Stimulated activated memory B cell treated with anti-CD40 and anti-IgM and Interleukin-4, amounts not matched to agents 10 μg/mL and 1 μg/mL and 100 μg/mL, for 72 hours (primary cell): ENCODE results near the gene LPIN3.
A peak's percentile ranks its signal among the peaks of the same experiment; 100 is the strongest.

Experiments
- ATAC-seq: fragments of 150-1000 bp; cut with Tn5 transposase; 2 replicates; pipeline ENCODE4 v1.10.0; 2021
- H3K27ac Mint-ChIP-seq: one replicate; pipeline ENCODE4 v1.8.0; 2022; ENCODE audit warnings: mild to moderate bottlenecking, mixed read lengths
- H3K27me3 Mint-ChIP-seq: one replicate; pipeline ENCODE4 v1.8.0; 2022; ENCODE audit warnings: mixed read lengths
- H3K36me3 Mint-ChIP-seq: one replicate; pipeline ENCODE4 v1.8.0; 2022; ENCODE audit warnings: mixed read lengths
- H3K4me1 Mint-ChIP-seq: one replicate; pipeline ENCODE4 v1.8.0; 2022; ENCODE audit warnings: mixed read lengths
- H3K4me3 Mint-ChIP-seq: one replicate; pipeline ENCODE4 v1.8.0; 2022; ENCODE audit warnings: mild to moderate bottlenecking, moderate library complexity, mixed read lengths
- H3K9me3 Mint-ChIP-seq: one replicate; pipeline ENCODE4 v1.8.0; 2022; ENCODE audit warnings: mixed read lengths

The LPIN3 gene

DNA sequence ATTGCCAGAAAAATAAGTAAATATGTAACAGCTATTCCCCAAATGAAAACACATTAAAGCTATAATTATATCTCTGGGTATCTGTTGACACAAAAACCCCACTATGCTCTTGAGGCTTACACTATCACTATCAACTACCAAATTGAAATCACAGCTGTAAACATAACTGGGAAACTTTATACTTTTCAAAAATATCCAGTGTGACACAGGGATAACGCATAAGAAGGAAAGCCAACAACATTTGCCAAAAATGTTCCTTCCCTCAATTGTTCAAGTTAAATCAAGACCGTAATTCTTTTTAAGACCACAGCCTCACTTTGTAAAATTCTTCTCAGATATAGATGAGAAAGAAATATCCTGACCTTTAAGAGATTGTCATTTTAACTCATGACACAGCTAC, 26.2 kb upstream of the LPIN3 start:
- Mint-ChIP-seq H3K4me3 (no peak overlapping the region), H3K9me3 (no peaks in the 10 kb centered on the region), H3K36me3 (no peaks in the 10 kb centered on the region), H3K27ac (no peak overlapping the region), H3K27me3 (no peaks in the 10 kb centered on the region), H3K4me1 (peaks cover 24% of the 10 kb centered on the region)
- ATAC-seq = no peak

DNA sequence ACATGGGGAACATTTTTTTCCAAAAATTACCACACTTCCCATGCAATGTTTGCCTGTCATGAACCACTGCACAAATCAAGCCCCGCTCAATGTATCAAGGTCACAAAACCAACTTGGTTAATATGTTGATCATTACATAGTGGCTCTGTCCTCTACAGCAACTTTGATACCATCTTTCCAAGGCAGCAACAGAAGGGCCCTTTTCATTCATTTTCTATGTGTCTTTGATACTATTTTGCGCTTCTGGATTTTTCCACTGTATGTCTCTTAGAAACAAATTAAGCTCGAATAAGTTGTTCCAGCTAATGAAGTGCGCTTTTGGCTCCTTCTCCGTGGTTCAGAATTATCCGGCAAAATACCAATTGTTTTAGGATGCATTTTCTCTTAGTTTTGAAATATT, 24.6 kb upstream of the LPIN3 start:
- ATAC-seq = no peak
- Mint-ChIP-seq H3K27ac (peak overlapping the region; percentile 85), H3K36me3 (no peaks in the 10 kb centered on the region), H3K4me1 (peaks cover 17% of the 10 kb centered on the region), H3K27me3 (no peaks in the 10 kb centered on the region), H3K4me3 (peak overlapping the region; percentile 93), H3K9me3 (no peaks in the 10 kb centered on the region)

DNA sequence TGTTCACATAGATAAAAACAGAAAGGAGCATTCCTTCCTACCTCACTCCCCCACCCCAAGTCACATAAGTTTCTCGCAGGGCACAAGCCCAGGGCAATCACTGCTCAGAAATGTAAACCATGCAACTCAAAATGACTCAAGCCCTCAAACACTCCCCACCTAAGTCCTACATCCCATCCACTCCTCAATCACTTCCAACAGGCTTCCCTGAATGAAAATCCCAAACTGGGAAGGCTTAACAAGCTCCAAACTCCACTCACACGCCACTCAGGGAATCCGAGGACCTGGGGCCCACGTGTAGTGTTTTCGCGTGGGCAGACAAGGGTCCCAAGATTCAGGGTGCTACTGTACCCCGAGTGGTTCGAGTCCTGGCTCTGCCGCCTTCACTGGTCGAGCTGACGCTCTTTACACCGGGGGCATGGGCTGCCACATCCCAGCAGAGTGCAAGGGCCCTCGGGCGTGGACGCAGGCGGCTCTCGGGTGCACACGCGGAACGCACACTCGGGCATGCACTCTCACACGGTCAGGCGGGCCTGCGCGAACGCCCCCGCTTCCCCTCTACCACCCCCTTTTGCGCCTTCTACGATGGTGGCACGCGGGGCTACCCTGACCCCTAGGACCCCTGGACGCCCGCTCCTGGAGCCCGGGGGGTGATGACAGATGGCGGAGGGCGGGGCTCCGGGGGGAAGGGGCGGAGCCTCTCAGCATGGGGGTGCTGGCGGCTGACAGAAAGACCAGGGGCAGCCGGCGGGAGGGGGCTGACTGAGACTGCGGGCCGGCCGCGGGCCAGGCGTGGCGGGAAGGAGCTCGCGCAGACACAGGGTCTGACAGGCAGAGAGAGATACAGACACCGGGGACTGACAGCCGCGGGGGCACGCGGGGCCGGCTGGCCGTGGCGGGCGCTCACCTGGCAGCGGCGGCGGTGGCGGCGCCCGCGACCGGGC, 23.7 kb upstream of the LPIN3 start:
- H3K36me3 Mint-ChIP-seq = no peaks in the 10 kb centered on the region
- H3K9me3 Mint-ChIP-seq = no peaks in the 10 kb centered on the region
- H3K27me3 Mint-ChIP-seq = no peaks in the 10 kb centered on the region
- peaks cover 17% of the 10 kb centered on the region for H3K4me1 Mint-ChIP-seq
- ATAC-seq = peak; percentile 84
- peak overlapping the region; percentile 85 for H3K27ac Mint-ChIP-seq
- H3K4me3 Mint-ChIP-seq = peak overlapping the region; percentile 93

DNA sequence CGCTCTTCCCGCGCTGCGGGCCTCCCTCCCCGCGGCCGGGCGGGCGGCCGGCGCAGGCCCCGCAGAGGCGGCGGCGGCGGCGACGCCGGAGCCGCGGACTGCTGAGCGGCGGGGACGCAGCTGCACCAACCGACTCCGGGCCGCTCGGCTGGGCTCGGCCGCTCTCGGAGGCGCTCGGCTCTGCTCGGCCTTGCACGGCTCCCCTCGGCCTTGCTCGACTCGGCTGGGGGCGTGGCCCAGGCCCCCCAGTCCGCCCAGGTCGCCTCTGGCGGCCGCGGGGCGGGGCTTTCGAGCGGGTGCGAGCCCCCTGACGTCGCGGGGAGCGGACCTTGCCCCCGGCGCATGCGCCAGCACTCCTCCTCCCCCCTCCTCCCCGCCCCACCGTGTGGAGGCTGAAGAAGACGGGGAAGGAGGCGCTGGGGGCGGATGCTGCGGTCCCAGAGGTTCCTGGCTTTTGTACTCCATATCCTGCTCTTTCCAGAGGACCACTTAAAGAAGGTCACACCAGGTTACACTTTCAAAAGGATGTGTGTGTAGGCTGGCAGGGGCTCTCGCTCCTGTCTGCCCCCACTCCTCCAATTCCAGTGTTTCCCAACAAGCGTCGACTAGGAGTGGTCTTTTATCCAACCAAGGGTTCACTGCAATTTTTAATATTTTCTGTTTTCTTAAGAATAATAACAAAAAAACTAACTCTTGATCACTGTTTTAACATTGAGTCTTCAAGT, 22.9 kb upstream of the LPIN3 start, which contains the start of gene ZHX3:
TSS of gene ZHX3 (minus strand) at position 186 of the 725 bp plus-strand sequence. CDS start 112,815 bp downstream, outside the sequence.
- no peaks in the 10 kb centered on the region for H3K27me3 Mint-ChIP-seq
- peak within 1 kb of the TSS; percentile 93 for H3K4me3 Mint-ChIP-seq
- H3K4me1 Mint-ChIP-seq = peaks cover 17% of the 10 kb centered on the region
- H3K27ac Mint-ChIP-seq = peak within 1 kb of the TSS; percentile 85
- peak; percentile 99 for ATAC-seq
- H3K9me3 Mint-ChIP-seq = no peaks in the 10 kb centered on the region
- no peaks in the 10 kb centered on the region for H3K36me3 Mint-ChIP-seq

GRCh38 chr20:41318271-41318649, 22.4 kb upstream of the LPIN3 start:
- Mint-ChIP-seq H3K36me3 (no peaks in the 10 kb centered on the region), H3K27me3 (no peaks in the 10 kb centered on the region), H3K4me3 (peak overlapping the region; percentile 63), H3K9me3 (no peaks in the 10 kb centered on the region), H3K27ac (peak overlapping the region; percentile 38), H3K4me1 (peaks cover 17% of the 10 kb centered on the region)
- ATAC-seq = no peak

GRCh38 chr20:41320441-41320840, 20.2 kb upstream of the LPIN3 start:
- no peaks in the 10 kb centered on the region for H3K9me3 Mint-ChIP-seq
- no peaks in the 10 kb centered on the region for H3K27me3 Mint-ChIP-seq
- peaks cover 17% of the 10 kb centered on the region for H3K4me1 Mint-ChIP-seq
- no peak overlapping the region for H3K27ac Mint-ChIP-seq
- H3K4me3 Mint-ChIP-seq = no peak overlapping the region
- no peaks in the 10 kb centered on the region for H3K36me3 Mint-ChIP-seq
- ATAC-seq = no peak

GRCh38 chr20:41320976-41321375, 19.6 kb upstream of the LPIN3 start:
- ATAC-seq = no peak
- H3K27ac Mint-ChIP-seq = no peak overlapping the region
- no peaks in the 10 kb centered on the region for H3K36me3 Mint-ChIP-seq
- H3K4me3 Mint-ChIP-seq = no peak overlapping the region
- no peaks in the 10 kb centered on the region for H3K27me3 Mint-ChIP-seq
- H3K9me3 Mint-ChIP-seq = no peaks in the 10 kb centered on the region
- H3K4me1 Mint-ChIP-seq = peaks cover 16% of the 10 kb centered on the region

- ATAC-seq = no peak
- Mint-ChIP-seq H3K36me3 (no peaks in the 10 kb centered on the region), H3K4me1 (peaks cover 10% of the 10 kb centered on the region), H3K4me3 (no peak overlapping the region), H3K27me3 (no peaks in the 10 kb centered on the region), H3K27ac (no peak overlapping the region), H3K9me3 (no peaks in the 10 kb centered on the region)
Observed at GRCh38 chr20:41327178-41327577, 13.4 kb upstream of the LPIN3 start.

- H3K27ac Mint-ChIP-seq = peak overlapping the region; percentile 25
- H3K9me3 Mint-ChIP-seq = no peaks in the 10 kb centered on the region
- H3K4me1 Mint-ChIP-seq = peaks cover 10% of the 10 kb centered on the region
- no peaks in the 10 kb centered on the region for H3K27me3 Mint-ChIP-seq
- no peaks in the 10 kb centered on the region for H3K36me3 Mint-ChIP-seq
- ATAC-seq = peak; percentile 91
- H3K4me3 Mint-ChIP-seq = no peak overlapping the region
Observed at GRCh38 chr20:41329435-41330342, 10.9 kb upstream of the LPIN3 start.

DNA sequence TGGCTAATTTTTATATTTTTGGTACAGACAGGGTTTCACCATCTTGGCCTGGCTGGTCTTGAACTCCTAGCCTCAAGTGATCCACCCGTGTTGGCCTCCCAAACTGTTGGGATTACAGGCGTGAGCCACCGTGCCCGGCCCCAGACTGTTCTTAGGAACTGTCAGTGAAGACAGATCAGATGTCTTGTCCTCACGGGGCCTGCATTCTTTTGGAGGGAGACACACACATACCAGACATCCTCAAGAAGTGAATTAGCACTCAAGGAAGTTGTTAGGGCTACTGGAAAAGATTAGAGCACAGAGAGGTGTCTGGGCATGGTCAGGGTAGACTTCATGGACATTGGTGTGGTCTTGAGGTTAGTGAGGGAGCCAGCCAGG, 10.3 kb upstream of the LPIN3 start:
- no peaks in the 10 kb centered on the region for H3K36me3 Mint-ChIP-seq
- no peak overlapping the region for H3K4me3 Mint-ChIP-seq
- H3K27ac Mint-ChIP-seq = no peak overlapping the region
- ATAC-seq = no peak
- no peaks in the 10 kb centered on the region for H3K9me3 Mint-ChIP-seq
- peaks cover 10% of the 10 kb centered on the region for H3K4me1 Mint-ChIP-seq
- no peaks in the 10 kb centered on the region for H3K27me3 Mint-ChIP-seq

DNA sequence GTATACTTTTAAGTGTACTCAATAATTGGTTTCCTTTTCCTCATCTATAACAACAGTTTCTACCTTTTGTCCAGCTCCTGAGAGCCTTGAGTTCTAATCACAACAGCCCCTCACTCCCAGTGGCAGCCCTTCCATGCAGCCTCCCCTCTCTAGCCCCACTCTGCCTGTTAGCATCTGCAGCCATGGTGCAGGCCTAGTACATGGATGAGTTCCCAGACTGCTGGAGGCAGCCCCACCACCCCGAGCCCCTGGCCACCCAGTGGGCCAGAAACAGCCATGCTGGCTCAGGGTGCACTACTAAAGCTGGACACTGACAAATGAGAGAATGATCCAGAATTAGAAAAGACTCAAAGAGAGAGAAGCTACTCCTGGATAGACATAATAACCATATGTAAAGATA, 9.7 kb upstream of the LPIN3 start:
- no peaks in the 10 kb centered on the region for H3K27me3 Mint-ChIP-seq
- no peak for ATAC-seq
- no peak overlapping the region for H3K27ac Mint-ChIP-seq
- H3K4me1 Mint-ChIP-seq = peaks cover 10% of the 10 kb centered on the region
- H3K36me3 Mint-ChIP-seq = no peaks in the 10 kb centered on the region
- no peak overlapping the region for H3K4me3 Mint-ChIP-seq
- H3K9me3 Mint-ChIP-seq = no peaks in the 10 kb centered on the region

DNA sequence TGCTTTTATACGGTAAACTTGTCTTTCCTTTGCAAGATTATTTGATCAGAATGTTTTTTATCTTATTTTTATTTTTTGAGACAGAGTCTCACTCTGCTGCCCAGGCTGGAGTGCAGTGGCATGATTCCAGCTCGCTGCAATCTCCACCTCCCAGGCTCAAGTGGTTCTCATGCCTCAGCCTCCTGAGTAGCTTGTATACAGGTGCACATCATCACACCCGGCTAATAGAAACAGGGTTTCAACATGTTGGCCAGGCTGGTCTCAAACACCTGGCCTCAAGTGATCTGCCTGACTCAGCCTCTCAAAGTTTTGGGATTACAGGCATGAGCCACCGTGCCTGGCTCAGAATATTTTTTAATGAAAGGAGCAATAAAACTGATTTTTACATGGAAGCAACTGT, 8.9 kb upstream of the LPIN3 start:
- Mint-ChIP-seq H3K9me3 (no peaks in the 10 kb centered on the region), H3K4me3 (no peak overlapping the region), H3K27me3 (no peaks in the 10 kb centered on the region), H3K4me1 (peaks cover 10% of the 10 kb centered on the region), H3K36me3 (no peaks in the 10 kb centered on the region), H3K27ac (no peak overlapping the region)
- no peak for ATAC-seq

- H3K4me3 Mint-ChIP-seq = no peak overlapping the region
- no peaks in the 10 kb centered on the region for H3K9me3 Mint-ChIP-seq
- H3K27me3 Mint-ChIP-seq = no peaks in the 10 kb centered on the region
- H3K36me3 Mint-ChIP-seq = no peaks in the 10 kb centered on the region
- no peak overlapping the region for H3K27ac Mint-ChIP-seq
- peaks cover 10% of the 10 kb centered on the region for H3K4me1 Mint-ChIP-seq
- no peak for ATAC-seq
Observed at GRCh38 chr20:41334036-41334435, 6.6 kb upstream of the LPIN3 start.

DNA sequence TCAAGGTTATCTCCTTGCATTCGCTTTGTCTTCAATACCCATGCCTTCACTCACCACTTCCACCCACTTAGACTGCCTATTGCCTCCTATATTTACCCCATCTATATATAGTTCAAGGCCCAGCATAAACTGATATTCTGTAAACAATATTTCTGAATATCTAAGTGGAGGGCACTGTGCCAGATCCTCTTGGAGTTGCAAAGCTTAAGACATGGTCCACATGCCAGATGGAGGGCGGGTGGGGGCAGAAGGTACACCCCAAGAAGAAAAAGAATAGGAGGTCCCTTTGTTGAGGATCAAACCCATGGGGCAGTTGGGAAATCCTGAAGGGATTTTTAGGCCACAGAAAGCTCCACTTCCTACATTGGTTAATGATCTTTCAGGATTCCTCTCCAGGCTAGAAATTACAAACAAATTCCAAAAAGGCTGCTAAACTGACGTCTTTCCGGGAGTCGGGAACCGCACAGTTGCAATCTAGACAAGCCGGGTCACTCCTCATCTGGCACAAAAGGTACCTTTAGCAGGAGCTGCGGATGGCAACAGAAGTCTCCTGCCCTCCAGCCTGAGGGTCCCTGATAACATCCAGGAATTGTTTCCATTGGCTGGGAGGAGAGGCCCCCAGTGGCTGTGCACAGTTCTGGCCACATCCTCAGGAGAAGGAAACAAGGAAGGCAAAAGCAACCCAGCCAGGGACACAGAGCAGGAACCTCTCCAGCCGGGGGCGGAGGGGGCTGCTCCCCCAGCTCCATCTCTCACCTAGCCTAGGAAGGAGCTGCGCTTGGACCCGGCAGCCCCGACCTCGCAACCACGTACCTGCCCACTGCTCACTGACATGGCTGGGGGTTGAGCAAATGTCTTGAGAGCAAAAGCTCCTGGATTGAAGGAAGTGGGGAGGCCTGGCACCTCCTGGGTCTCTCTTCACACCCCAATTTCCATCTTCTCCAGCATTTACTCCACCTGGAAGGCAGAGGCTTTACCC, 5.9 kb upstream of the LPIN3 start:
- Mint-ChIP-seq H3K27me3 (peaks cover 7% of the 10 kb centered on the region), H3K4me3 (no peak overlapping the region), H3K27ac (no peak overlapping the region), H3K9me3 (no peaks in the 10 kb centered on the region), H3K36me3 (no peaks in the 10 kb centered on the region), H3K4me1 (peaks cover 6% of the 10 kb centered on the region)
- ATAC-seq = no peak
